ENCODE results near the gene SDR42E2. TPM values are rescaled to one million over a fixed set of nuclear protein-coding genes. Genes with fewer than 3 reads are reported as not detected.

The SDR42E2 gene
- total and polyA plus RNA-seq, 2 of the 4 experiments (the other 2 are of a cell fraction), result not detected

GRCh38 chr16:22213236-22213635 is 50.9 kb downstream of the SDR42E2 start:
- H3K9me3 ChIP-seq (ENCODE audit: control insufficient read depth, insufficient read depth, low read length), result no peaks in the 10 kb centered on the region
- ChIA-PET CTCF (interaction anchor here (0.6 kb wide), 1 partner anchor 629 kb away, joined by 3 read pairs; no protein-coding TSS in a partner anchor), POLR2A (ENCODE audit: unreplicated experiment) (no interaction called here)
- no peak overlapping the region for H3K27ac ChIP-seq (ENCODE audit: insufficient read depth, low read length)
- DNase-seq, result no peak
- H2BK20ac ChIP-seq (ENCODE audit: low read depth, low read length), result no peak overlapping the region
- peaks cover 8% of the 10 kb centered on the region for H3K36me3 ChIP-seq (ENCODE audit: control insufficient read depth, insufficient read depth, low read length)
- H3K27me3 ChIP-seq (ENCODE audit: control insufficient read depth, insufficient read depth, low read length), result no peaks in the 10 kb centered on the region
- dilution Hi-C loops (cut with HindIII; ENCODE audit: low sequenced_read_pairs, unreplicated experiment) (no loop called here), in situ Hi-C loops (cut with MboI; ENCODE audit: low sequenced_read_pairs) (no loop called here), intact Hi-C loops (cut with micrococcal nuclease) (no loop called here)
- no peak for ATAC-seq (ENCODE audit: low read depth)
- BruUV-seq (replicated peaks), result no TSS peak
- H2AFZ ChIP-seq (replicated peaks; ENCODE audit: low read length, poor library complexity), result no peak overlapping the region
- no peak overlapping the region for H2AK9ac ChIP-seq (replicated peaks; ENCODE audit: low read depth, low read length, poor library complexity)
- no CpG with 5 or more reads among the region's 4 CpGs for WGBS, 2 experiments (ENCODE audit: extremely low coverage in 2 of 2, insufficient read length in 1 of 2)
- H4K8ac ChIP-seq (ENCODE audit: low read depth in 2 of 2, low read length in 2 of 2), result no peak overlapping the region
- H2AK5ac ChIP-seq (ENCODE audit: low read depth, low read length), result no peak overlapping the region
- TF ChIP-seq RCOR1 (IDR thresholded peaks at IDR 0.05; ENCODE audit: insufficient replicate concordance, low read length) (no peak), FOS (IDR thresholded peaks at IDR 0.05; ENCODE audit: low read depth, low read length) (no peak), RAD21 (IDR thresholded peaks at IDR 0.05; ENCODE audit: low read length) (no peak), CEBPB (IDR thresholded peaks at IDR 0.05; ENCODE audit: low read depth, low read length) (no peak), BHLHE40 (IDR thresholded peaks at IDR 0.05; ENCODE audit: low read depth, low read length) (no peak), MAZ (IDR thresholded peaks at IDR 0.05; ENCODE audit: borderline replicate concordance, low read depth, low read length) (no peak), NFE2L2 (IDR thresholded peaks at IDR 0.05; ENCODE audit: low read depth, low read length) (no peak), SMC3 (IDR thresholded peaks at IDR 0.05; ENCODE audit: low read depth, low read length) (no peak), ELK1 (IDR thresholded peaks at IDR 0.05; ENCODE audit: borderline replicate concordance, low read depth, low read length) (no peak), MAFK (IDR thresholded peaks at IDR 0.05; ENCODE audit: low read depth, low read length) (no peak), POLR2A (IDR thresholded peaks at IDR 0.05; ENCODE audit: low read depth, low read length) (no peak), CHD1 (IDR thresholded peaks at IDR 0.05; ENCODE audit: low read depth, low read length) (no peak), MXI1 (IDR thresholded peaks at IDR 0.05; ENCODE audit: borderline replicate concordance, low read depth, low read length) (no peak), RFX5 (IDR thresholded peaks at IDR 0.05; ENCODE audit: low read depth, low read length) (no peak)
- TF ChIP-seq, protein P1, sequence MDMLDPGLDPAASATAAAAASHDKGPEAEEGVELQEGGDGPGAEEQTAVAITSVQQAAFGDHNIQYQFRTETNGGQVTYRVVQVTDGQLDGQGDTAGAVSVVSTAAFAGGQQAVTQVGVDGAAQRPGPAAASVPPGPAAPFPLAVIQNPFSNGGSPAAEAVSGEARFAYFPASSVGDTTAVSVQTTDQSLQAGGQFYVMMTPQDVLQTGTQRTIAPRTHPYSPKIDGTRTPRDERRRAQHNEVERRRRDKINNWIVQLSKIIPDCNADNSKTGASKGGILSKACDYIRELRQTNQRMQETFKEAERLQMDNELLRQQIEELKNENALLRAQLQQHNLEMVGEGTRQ (IDR thresholded peaks at IDR 0.05; ENCODE audit: low read depth, low read length), result no peak
- TF ChIP-seq, protein P2, sequence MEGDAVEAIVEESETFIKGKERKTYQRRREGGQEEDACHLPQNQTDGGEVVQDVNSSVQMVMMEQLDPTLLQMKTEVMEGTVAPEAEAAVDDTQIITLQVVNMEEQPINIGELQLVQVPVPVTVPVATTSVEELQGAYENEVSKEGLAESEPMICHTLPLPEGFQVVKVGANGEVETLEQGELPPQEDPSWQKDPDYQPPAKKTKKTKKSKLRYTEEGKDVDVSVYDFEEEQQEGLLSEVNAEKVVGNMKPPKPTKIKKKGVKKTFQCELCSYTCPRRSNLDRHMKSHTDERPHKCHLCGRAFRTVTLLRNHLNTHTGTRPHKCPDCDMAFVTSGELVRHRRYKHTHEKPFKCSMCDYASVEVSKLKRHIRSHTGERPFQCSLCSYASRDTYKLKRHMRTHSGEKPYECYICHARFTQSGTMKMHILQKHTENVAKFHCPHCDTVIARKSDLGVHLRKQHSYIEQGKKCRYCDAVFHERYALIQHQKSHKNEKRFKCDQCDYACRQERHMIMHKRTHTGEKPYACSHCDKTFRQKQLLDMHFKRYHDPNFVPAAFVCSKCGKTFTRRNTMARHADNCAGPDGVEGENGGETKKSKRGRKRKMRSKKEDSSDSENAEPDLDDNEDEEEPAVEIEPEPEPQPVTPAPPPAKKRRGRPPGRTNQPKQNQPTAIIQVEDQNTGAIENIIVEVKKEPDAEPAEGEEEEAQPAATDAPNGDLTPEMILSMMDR (conservative IDR thresholded peaks at IDR 0.05; ENCODE audit: low read depth, low read length), result no peak
- H3K4me2 ChIP-seq (ENCODE audit: low read depth, low read length), result no peak overlapping the region
- no peak overlapping the region for H2BK5ac ChIP-seq (ENCODE audit: low read depth, low read length, poor library complexity, severe bottlenecking)
- no peak overlapping the region for H3K4me3 ChIP-seq (ENCODE audit: insufficient read depth, low read depth, low read length)
- H2BK15ac ChIP-seq (ENCODE audit: low read depth, low read length), result no peak overlapping the region
- H3K4me1 ChIP-seq (ENCODE audit: control insufficient read depth, insufficient read depth, low read length), result peaks cover 2% of the 10 kb centered on the region
- H3K14ac ChIP-seq (replicated peaks; ENCODE audit: low read depth, low read length), result no peak overlapping the region
- no peak overlapping the region for H4K5ac ChIP-seq (ENCODE audit: low read depth, low read length)
- no peak overlapping the region for H2BK120ac ChIP-seq (ENCODE audit: low read depth, low read length)
- H3K18ac ChIP-seq (ENCODE audit: low read depth, low read length), result no peak overlapping the region
- H3K23ac ChIP-seq (ENCODE audit: low read depth, low read length), result no peak overlapping the region
- no peak overlapping the region for H3K56ac ChIP-seq (ENCODE audit: extremely low read depth, insufficient read depth, low read length)
- H3K9me1 ChIP-seq (ENCODE audit: insufficient read depth, low read length), result peaks cover 13% of the 10 kb centered on the region
- H3K9ac ChIP-seq (ENCODE audit: low read depth, low read length), result no peak overlapping the region
- no peak overlapping the region for H4K91ac ChIP-seq (ENCODE audit: insufficient read depth, low read depth, low read length)
- no peak overlapping the region for H3K4ac ChIP-seq (ENCODE audit: low read depth, low read length)
- H3K79me1 ChIP-seq (ENCODE audit: low read depth in 1 of 2, low read length in 2 of 2), result peaks cover 28 to 78% of the 10 kb centered on the region in 2 experiments
- H4K20me1 ChIP-seq (ENCODE audit: insufficient read depth, low read length), result peaks cover 47% of the 10 kb centered on the region

All from IMR-90 (cell line).